BLaER1 treated with 17β-estradiol and CSF1 and Interleukin-3, amounts not matched to agents 10 nM and 100 nM (cell line): ENCODE measurements around the gene LIPH.
A peak's percentile ranks its signal among the peaks of the same experiment; 100 is the strongest.
"Not testable (repeated sequence)": the region's sequence is repeated elsewhere in the genome, so short reads cannot be mapped to it uniquely, and the experiment has no call there.

Experiments used
- H3K27ac ChIP-seq, 11 experiments: shearing (Covaris generic); formaldehyde crosslinking; 2 replicates each; pipeline ENCODE4 v1.8.1; 2022
- H3K27me3 ChIP-seq, 11 experiments: shearing (Covaris generic); formaldehyde crosslinking; 2 replicates each; pipeline ENCODE4 v1.8.1; 2022
- H3K36me3 ChIP-seq, 11 experiments: shearing (Covaris generic); formaldehyde crosslinking; 2 replicates each; pipeline ENCODE4 v1.8.1; 2022
- H3K4me1 ChIP-seq, 10 experiments: shearing (Covaris generic); formaldehyde crosslinking; 2 replicates each; pipeline ENCODE4 v1.8.1; 2022
- H3K4me2 ChIP-seq, 11 experiments: shearing (Covaris generic); formaldehyde crosslinking; 2 replicates each; pipeline ENCODE4 v1.8.1; 2022
- H3K4me3 ChIP-seq, 10 experiments: shearing (Covaris generic); formaldehyde crosslinking; 2 replicates each; pipeline ENCODE4 v1.8.1; 2022
- H3K9ac ChIP-seq, 11 experiments: shearing (Covaris generic); formaldehyde crosslinking; 2 replicates each; pipeline ENCODE4 v1.8.1; 2022
- H3K9me3 ChIP-seq, 11 experiments: shearing (Covaris generic); formaldehyde crosslinking; replicated peaks in 1 of 11; 2 replicates each; pipeline ENCODE4 v1.8.1; 2022
- H4K20me1 ChIP-seq, 11 experiments: shearing (Covaris generic); formaldehyde crosslinking; 2 replicates each; pipeline ENCODE4 v1.8.1; 2022
- Cebpa-rat ChIP-seq, 11 experiments: shearing (Covaris generic); IDR thresholded peaks; 2 replicates each; pipeline ENCODE4 v1.8.1; 2022

LIPH gene

DNA sequence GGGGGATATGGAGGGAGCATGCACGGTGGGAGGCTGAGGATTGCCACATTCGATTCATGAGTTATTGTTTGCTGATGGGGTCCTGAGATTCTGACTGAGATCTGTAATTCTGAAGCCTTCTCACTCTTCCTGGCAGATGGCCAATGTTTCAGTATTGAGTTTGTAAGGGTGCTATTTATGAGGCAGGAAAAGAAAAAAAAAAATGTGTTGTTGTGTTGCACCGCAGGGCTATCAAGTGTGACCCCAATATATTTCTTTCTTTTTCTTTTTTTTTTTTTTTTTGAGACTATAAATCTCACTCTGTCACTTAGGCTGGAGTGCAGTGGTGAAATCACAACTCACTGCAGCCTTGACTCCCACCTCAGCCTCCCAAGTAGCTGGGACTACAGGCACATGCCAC, 30.5 kb upstream of the LIPH start:
- Histone ChIP-seq H3K27me3 (no peaks in the 10 kb centered on the region), H3K36me3 (no peaks in the 10 kb centered on the region), H3K9me3 (no peaks in the 10 kb centered on the region), H3K4me1 (peaks cover 17 to 34% (median 28%) of the 10 kb centered on the region in 10 experiments), H3K9ac (no peak overlapping the region), H3K4me3 (no peak overlapping the region), H3K27ac (no peak overlapping the region), H4K20me1 (peaks cover 0 to 13% (median 0%) of the 10 kb centered on the region in 11 experiments; a peak in 4 of 22 replicates), H3K4me2 (peak overlapping the region in 9 of 11 experiments; percentile 2 to 46 (median 31); a peak in 16 of 22 replicates)
- no peak for TF ChIP-seq Cebpa-rat (IDR thresholded peaks at IDR 0.05)

DNA sequence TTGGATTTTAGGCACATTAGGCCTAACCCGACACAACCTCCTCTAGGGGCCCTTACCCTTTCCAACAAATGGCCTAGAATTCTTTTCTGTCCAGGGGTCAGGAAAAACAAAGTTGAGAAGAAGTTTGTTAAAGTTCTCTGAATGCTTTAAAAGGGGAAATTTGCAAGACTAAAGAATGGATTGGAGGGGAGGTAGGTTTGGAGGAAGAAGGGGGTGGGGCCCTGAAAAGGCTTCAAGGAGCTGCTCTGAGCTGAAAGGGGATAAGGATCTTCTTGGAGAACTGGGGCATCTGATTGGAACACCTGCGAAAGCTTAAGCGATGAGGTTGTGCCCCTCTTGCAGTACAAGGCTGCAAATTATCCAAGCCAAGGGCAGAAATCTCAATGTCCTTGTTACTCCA, 29.8 kb upstream of the LIPH start:
- Histone ChIP-seq H3K4me1 (peaks cover 16 to 27% (median 25%) of the 10 kb centered on the region in 10 experiments), H3K4me3 (no peak overlapping the region), H3K27ac (no peak overlapping the region), H3K36me3 (no peaks in the 10 kb centered on the region), H3K4me2 (peak overlapping the region in 9 of 11 experiments; percentile 2 to 46 (median 31); a peak in 14 of 22 replicates), H3K27me3 (no peaks in the 10 kb centered on the region), H4K20me1 (peaks cover 0 to 9% (median 0%) of the 10 kb centered on the region in 11 experiments; a peak in 4 of 22 replicates), H3K9ac (no peak overlapping the region), H3K9me3 (no peaks in the 10 kb centered on the region)
- TF ChIP-seq Cebpa-rat (IDR thresholded peaks at IDR 0.05), result no peak

DNA sequence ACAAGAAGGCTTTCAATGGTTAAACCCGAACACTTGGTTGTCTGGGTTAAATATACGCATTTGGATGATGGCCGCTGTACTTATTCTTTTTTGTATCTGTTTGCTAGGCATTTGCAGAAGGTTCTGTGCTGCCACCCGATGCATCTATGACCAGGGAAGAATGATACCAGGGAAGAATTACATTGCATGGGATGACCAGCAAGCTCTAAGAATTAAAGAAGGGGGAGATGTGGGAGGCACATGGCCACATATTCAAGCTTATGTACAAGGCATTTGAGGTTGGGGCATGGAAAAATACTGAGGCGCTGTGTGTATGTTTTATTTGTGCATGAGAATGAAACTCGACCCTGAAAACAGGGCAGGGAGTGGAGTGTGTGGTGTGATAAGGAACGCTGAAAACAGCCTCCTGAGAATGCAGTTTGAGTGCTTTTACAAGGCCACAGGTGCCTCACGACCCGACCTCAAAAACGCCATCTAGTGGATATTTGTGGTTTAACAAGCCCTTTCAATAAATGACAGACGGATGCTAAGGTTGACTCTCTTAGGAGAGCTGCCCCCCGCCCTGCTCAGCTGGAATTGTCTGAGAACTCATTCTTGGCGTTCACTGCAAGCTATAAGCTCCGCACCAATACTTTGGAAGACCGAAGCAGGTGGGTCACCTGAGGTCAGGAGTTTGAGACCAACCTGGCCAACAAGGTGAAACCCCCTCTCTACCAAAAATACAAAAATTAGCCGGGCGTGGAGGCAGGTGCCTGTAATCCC, 22.9 kb upstream of the LIPH start:
- not testable (repeated sequence) for H3K27me3 ChIP-seq, H3K27ac ChIP-seq, H3K4me2 ChIP-seq, H3K36me3 ChIP-seq, H3K4me1 ChIP-seq, H3K4me3 ChIP-seq, H3K9ac ChIP-seq, H4K20me1 ChIP-seq
- H3K9me3 ChIP-seq, result peaks cover 19 to 27% (median 23%) of the 10 kb centered on the region in 11 experiments

DNA sequence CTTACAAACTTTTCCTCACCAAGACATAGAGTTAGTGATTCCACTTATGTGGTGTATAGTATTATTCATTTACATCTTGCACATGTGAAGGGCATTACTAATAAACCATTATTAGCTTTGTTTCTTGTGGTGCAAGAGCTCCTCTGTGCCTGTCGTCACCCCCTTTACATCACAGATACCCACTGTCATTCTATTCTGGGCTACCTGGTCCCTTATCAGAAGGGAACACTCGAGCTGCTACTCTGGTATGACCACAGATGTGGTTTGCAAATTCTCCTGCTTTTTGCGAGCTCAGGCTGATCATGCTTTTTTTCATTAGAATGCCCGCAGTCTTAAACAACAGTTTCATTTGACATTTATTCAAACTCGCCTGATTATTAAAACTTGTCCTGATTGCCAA, 19.8 kb upstream of the LIPH start:
- TF ChIP-seq Cebpa-rat (IDR thresholded peaks at IDR 0.05), result no peak
- peaks cover 19 to 32% (median 28%) of the 10 kb centered on the region in 11 experiments for H3K9me3 ChIP-seq
- no peak overlapping the region for H3K4me3 ChIP-seq
- no peaks in the 10 kb centered on the region for H3K36me3 ChIP-seq
- no peak overlapping the region for H3K27ac ChIP-seq
- H3K27me3 ChIP-seq, result no peaks in the 10 kb centered on the region
- H3K4me2 ChIP-seq, result no peak overlapping the region
- H3K4me1 ChIP-seq, result no peaks in the 10 kb centered on the region
- no peak overlapping the region for H3K9ac ChIP-seq
- no peaks in the 10 kb centered on the region for H4K20me1 ChIP-seq

DNA sequence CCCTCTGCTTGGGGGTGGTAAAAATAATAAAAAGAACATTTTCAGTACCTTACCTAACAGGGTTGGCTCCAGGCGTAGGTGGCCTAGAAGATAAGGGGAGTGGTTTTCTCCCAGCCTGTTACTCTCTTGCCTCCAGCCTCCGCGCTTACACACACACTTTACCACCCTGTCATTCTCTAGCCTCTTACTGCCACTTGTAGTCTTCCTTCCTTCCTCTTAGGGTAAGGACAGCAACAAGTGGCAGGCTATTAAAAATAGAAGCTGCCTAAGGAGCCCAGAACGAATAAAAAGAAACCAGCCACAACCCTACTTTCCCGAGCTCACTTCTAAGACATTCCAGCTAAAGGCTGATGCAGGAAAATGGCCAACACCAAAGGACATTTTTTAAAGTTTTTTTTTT, 9.6 kb upstream of the LIPH start:
- Histone ChIP-seq H3K9me3 (peaks cover 0 to 12% (median 0%) of the 10 kb centered on the region in 11 experiments; a peak in 1 of 22 replicates), H3K4me2 (peak overlapping the region; percentile 61 to 80 (median 77)), H3K27ac (peak overlapping the region; percentile 3 to 76 (median 64); a peak in 20 of 22 replicates), H3K4me1 (peaks cover 15 to 21% (median 19%) of the 10 kb centered on the region in 10 experiments), H3K27me3 (no peaks in the 10 kb centered on the region; a peak in 2 of 22 replicates), H3K4me3 (0 out of 20 replicates have a peak overlapping the region, but pooled peaks of 1 of the 10 experiments have one; percentile 19), H3K9ac (peak overlapping the region in 9 of 11 experiments; percentile 8 to 58 (median 46); a peak in 11 of 22 replicates), H3K36me3 (no peaks in the 10 kb centered on the region), H4K20me1 (no peaks in the 10 kb centered on the region)
- TF ChIP-seq Cebpa-rat (IDR thresholded peaks at IDR 0.05), result no peak

DNA sequence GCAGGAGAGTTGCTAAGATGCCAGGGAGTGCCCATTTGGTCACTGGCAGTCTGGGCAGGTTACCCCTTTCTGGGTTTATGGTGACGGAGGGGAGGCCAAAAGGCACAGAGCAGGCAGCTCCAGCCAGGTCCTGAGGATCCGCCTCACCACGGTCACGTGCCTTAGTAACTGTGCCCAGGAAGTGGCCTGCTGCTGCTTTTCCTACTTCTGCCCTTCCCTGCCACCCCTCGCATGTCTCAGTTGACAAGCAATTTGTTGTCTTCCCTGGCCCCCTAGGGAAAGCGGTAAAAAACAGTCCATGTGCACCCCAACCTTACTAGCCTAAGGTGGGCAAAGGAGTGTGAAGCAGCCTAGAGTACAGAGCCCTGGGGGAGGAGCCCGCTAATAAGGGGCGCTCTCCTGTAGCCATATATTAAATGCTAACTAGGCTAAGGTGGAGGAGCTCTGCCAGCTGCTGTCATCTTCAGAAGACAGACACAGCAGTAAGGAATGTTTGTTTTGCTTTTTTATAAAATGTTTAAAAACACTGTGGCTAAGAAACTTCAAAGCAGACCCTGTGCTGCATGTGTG, 9.1 kb upstream of the LIPH start:
- Histone ChIP-seq H3K27ac (peak overlapping the region; percentile 5 to 76 (median 64); a peak in 21 of 22 replicates), H3K4me1 (peaks cover 15 to 21% (median 19%) of the 10 kb centered on the region in 10 experiments), H3K4me2 (peak overlapping the region; percentile 61 to 80 (median 77)), H4K20me1 (no peaks in the 10 kb centered on the region), H3K4me3 (0 out of 20 replicates have a peak overlapping the region, but pooled peaks of 2 of the 10 experiments have one; percentile 11 to 19), H3K27me3 (no peaks in the 10 kb centered on the region; a peak in 2 of 22 replicates), H3K9me3 (peaks cover 0 to 12% (median 0%) of the 10 kb centered on the region in 11 experiments; a peak in 1 of 22 replicates), H3K36me3 (no peaks in the 10 kb centered on the region), H3K9ac (peak overlapping the region; percentile 8 to 58 (median 38); a peak in 15 of 22 replicates)
- no peak for TF ChIP-seq Cebpa-rat (IDR thresholded peaks at IDR 0.05)

DNA sequence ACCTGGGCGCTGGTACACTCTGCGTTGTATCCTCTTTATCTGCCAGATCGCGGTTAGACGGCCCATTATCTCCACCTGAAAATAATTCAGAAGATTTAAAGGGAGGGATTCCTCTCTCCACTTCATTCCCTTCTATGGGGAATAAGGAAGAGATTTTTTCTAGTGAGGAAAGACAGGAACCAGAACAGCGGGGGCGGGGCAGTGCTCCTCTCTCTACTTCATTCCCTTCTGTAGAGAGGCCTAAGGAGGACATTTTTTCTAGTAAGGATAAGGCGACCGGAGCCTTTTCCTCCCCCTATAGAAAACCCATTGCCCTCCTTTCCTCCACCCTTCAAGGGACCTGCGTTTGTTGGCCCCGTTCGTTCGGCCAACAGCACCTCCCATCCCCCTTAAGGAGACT, 8.3 kb upstream of the LIPH start:
- Histone ChIP-seq H4K20me1 (no peaks in the 10 kb centered on the region), H3K27ac (peak overlapping the region in 7 of 11 experiments; percentile 31 to 76 (median 65); a peak in 12 of 22 replicates), H3K4me3 (0 out of 20 replicates have a peak overlapping the region, but pooled peaks of 1 of the 10 experiments have one; percentile 11), H3K9me3 (peaks cover 0 to 12% (median 0%) of the 10 kb centered on the region in 11 experiments; a peak in 1 of 22 replicates), H3K27me3 (no peaks in the 10 kb centered on the region; a peak in 2 of 22 replicates), H3K4me2 (peak overlapping the region; percentile 61 to 80 (median 77)), H3K4me1 (peaks cover 15 to 21% (median 19%) of the 10 kb centered on the region in 10 experiments), H3K36me3 (no peaks in the 10 kb centered on the region), H3K9ac (no peak overlapping the region)
- no peak for TF ChIP-seq Cebpa-rat (IDR thresholded peaks at IDR 0.05)

DNA sequence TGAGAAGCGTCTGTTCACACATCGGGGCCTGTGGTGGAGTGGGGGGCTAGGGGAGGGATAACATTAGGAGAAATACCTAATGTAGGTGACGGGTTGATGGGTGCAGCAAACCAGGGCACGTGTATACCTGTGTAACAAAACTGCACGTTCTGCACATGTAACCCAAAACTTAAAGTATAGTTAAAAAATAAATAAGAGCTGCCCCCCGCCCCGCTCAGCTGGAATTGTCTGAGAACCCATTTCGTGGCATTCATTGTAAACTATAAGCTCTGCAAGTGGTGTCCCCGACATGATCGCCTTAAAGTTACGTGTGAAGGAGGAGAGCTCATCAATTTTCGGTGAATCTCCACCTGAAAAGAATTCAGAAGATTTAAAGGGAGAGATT, 7.3 kb upstream of the LIPH start:
- H4K20me1 ChIP-seq, result no peaks in the 10 kb centered on the region
- 0 out of 22 replicates have a peak overlapping the region, but pooled peaks of 1 of the 11 experiments have one; percentile 6 for H3K9ac ChIP-seq
- TF ChIP-seq Cebpa-rat (IDR thresholded peaks at IDR 0.05), result no peak
- peaks cover 15 to 21% (median 19%) of the 10 kb centered on the region in 10 experiments for H3K4me1 ChIP-seq
- no peak overlapping the region for H3K27ac ChIP-seq
- H3K4me2 ChIP-seq, result peak overlapping the region in 10 of 11 experiments; percentile 46 to 82 (median 60); a peak in 13 of 22 replicates
- no peaks in the 10 kb centered on the region; a peak in 2 of 22 replicates for H3K27me3 ChIP-seq
- H3K9me3 ChIP-seq, result peaks cover 0 to 12% (median 0%) of the 10 kb centered on the region in 11 experiments; a peak in 1 of 22 replicates
- peak overlapping the region in 1 of 10 experiments; percentile 23; a peak in 1 of 20 replicates for H3K4me3 ChIP-seq
- H3K36me3 ChIP-seq, result no peaks in the 10 kb centered on the region

DNA sequence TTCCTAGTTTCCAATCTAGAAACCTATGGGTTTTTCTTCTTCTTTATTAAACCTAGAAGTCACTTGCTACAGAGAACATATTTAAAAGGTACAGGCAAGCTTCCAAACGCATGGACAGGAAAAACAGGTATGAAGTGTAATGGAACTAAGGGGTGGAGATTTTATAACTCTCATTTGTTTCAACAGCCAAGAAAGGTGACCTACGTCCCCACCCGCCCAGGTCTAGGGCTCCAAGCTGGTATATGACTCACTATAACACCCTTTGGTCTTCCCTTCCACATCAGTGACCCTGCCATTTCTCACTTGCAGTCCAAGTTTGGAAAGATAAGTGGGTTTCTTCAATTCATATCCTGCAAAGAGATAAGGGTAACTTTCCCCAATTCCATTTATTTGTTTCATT, 6.0 kb upstream of the LIPH start:
- Histone ChIP-seq H3K4me2 (0 out of 22 replicates have a peak overlapping the region, but pooled peaks of 2 of the 11 experiments have one; percentile 50 to 57), H3K27ac (no peak overlapping the region), H3K4me1 (peaks cover 15 to 21% (median 19%) of the 10 kb centered on the region in 10 experiments), H3K27me3 (no peaks in the 10 kb centered on the region; a peak in 2 of 22 replicates), H3K4me3 (no peak overlapping the region), H3K9me3 (peaks cover 0 to 12% (median 0%) of the 10 kb centered on the region in 11 experiments; a peak in 1 of 22 replicates), H4K20me1 (no peaks in the 10 kb centered on the region), H3K9ac (no peak overlapping the region), H3K36me3 (no peaks in the 10 kb centered on the region)
- no peak for TF ChIP-seq Cebpa-rat (IDR thresholded peaks at IDR 0.05)

DNA sequence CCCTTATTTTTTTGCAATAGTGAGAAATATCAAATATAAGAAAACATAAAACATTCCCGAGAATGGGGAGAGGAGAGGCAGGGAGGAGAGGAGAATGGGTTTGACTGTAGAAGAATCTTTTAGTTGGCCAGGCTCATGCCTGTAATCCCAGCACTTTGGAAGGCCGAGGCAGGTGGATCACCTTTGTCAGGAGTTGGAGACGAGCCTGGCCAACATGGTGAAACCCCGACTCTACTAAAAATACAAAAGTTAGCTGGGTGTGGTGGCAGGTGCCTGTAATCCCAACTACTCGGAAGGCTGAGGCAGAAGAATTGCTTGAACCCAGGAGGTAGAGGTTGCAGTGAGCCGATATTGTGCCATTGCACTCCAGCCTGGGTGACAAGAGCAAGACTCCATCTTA, 4.3 kb upstream of the LIPH start:
- not testable (repeated sequence) for H3K36me3 ChIP-seq, H3K27me3 ChIP-seq, H3K9ac ChIP-seq, H3K4me3 ChIP-seq, H3K27ac ChIP-seq, H4K20me1 ChIP-seq, H3K4me2 ChIP-seq
- H3K9me3 ChIP-seq, result peaks cover 0 to 12% (median 0%) of the 10 kb centered on the region in 11 experiments; a peak in 1 of 22 replicates
- peaks cover 9 to 20% (median 17%) of the 10 kb centered on the region in 10 experiments for H3K4me1 ChIP-seq
